ENCODE measurements around the gene RELN. TPM values are rescaled to one million over a fixed set of nuclear protein-coding genes. Genes with fewer than 3 reads are reported as not detected.

Gene RELN
- total and polyA plus RNA-seq, 2 donors (not counting 1 experiment from before 2014, with no cell fraction given): 0.33 to 31.8 TPM

GRCh38 chr7:103993551-103993950 lies 4.1 kb upstream of the RELN start:
- Histone ChIP-seq H4K20me1 (ENCODE audit: control insufficient read depth, extremely low read depth, insufficient read depth, low read length) (no peaks in the 10 kb centered on the region), H3K27ac (ENCODE audit: insufficient read depth, low read length) (no peak overlapping the region), H3K4me2 (ENCODE audit: extremely low read depth, insufficient read depth, low read length) (no peak overlapping the region), H2AFZ (ENCODE audit: low read length) (no peak overlapping the region), H3K4me3 (replicated peaks in 1 of 4; ENCODE audit: control extremely low read depth in 1 of 4, insufficient read depth in 1 of 4, low read depth in 3 of 4, low read length in 4 of 4) (no peak overlapping the region), H3K9ac (ENCODE audit: insufficient read depth, low read length) (no peak overlapping the region), H3K9me3 (ENCODE audit: control insufficient read depth, insufficient read depth, low read depth, low read length) (no peaks in the 10 kb centered on the region), H3K27me3 (ENCODE audit: control insufficient read depth, insufficient read depth, low read length) (peaks cover 11% of the 10 kb centered on the region), H3K36me3 (ENCODE audit: control insufficient read depth, insufficient read depth, low read length) (no peaks in the 10 kb centered on the region), H3K79me2 (ENCODE audit: control insufficient read depth, insufficient read depth, low read length) (no peaks in the 10 kb centered on the region), H3K4me1 (ENCODE audit: control insufficient read depth, extremely low read depth, insufficient read depth, low read length) (peaks cover 2% of the 10 kb centered on the region)
- TF ChIP-seq CTCF (conservative IDR thresholded peaks at IDR 0.05 in 1 of 2, IDR thresholded peaks at IDR 0.05 in 1 of 2; ENCODE audit: low read depth in 1 of 2, low read length in 2 of 2): no peak
- no peak for TF ChIP-seq EZH2 (IDR thresholded peaks at IDR 0.05; ENCODE audit: low read length, missing control alignments)
- no peak for DNase-seq (ENCODE audit: low read depth in 2 of 2)

GRCh38 chr7:103991406-103991805 lies 1.9 kb upstream of the RELN start:
- H3K4me1 ChIP-seq (ENCODE audit: control insufficient read depth, extremely low read depth, insufficient read depth, low read length): peaks cover 2% of the 10 kb centered on the region
- no peak overlapping the region for H2AFZ ChIP-seq (ENCODE audit: low read length)
- H3K27ac ChIP-seq (ENCODE audit: insufficient read depth, low read length): no peak overlapping the region
- no peak for DNase-seq (ENCODE audit: low read depth in 2 of 2)
- no peaks in the 10 kb centered on the region for H3K79me2 ChIP-seq (ENCODE audit: control insufficient read depth, insufficient read depth, low read length)
- no peak overlapping the region for H3K4me2 ChIP-seq (ENCODE audit: extremely low read depth, insufficient read depth, low read length)
- H3K36me3 ChIP-seq (ENCODE audit: control insufficient read depth, insufficient read depth, low read length): no peaks in the 10 kb centered on the region
- no peak overlapping the region for H3K9ac ChIP-seq (ENCODE audit: insufficient read depth, low read length)
- H3K27me3 ChIP-seq (ENCODE audit: control insufficient read depth, insufficient read depth, low read length): peaks cover 14% of the 10 kb centered on the region
- TF ChIP-seq CTCF (conservative IDR thresholded peaks at IDR 0.05 in 1 of 2, IDR thresholded peaks at IDR 0.05 in 1 of 2; ENCODE audit: low read depth in 1 of 2, low read length in 2 of 2) (no peak), EZH2 (IDR thresholded peaks at IDR 0.05; ENCODE audit: low read length, missing control alignments) (no peak)
- H3K9me3 ChIP-seq (ENCODE audit: control insufficient read depth, insufficient read depth, low read depth, low read length): no peaks in the 10 kb centered on the region
- H3K4me3 ChIP-seq (replicated peaks in 1 of 4; ENCODE audit: control extremely low read depth in 1 of 4, insufficient read depth in 1 of 4, low read depth in 3 of 4, low read length in 4 of 4): no peak overlapping the region
- H4K20me1 ChIP-seq (ENCODE audit: control insufficient read depth, extremely low read depth, insufficient read depth, low read length): no peaks in the 10 kb centered on the region

GRCh38 chr7:103990991-103991390 lies 1.5 kb upstream of the RELN start:
- Histone ChIP-seq H3K4me2 (ENCODE audit: extremely low read depth, insufficient read depth, low read length) (no peak overlapping the region), H3K9ac (ENCODE audit: insufficient read depth, low read length) (no peak overlapping the region), H3K79me2 (ENCODE audit: control insufficient read depth, insufficient read depth, low read length) (no peaks in the 10 kb centered on the region), H3K36me3 (ENCODE audit: control insufficient read depth, insufficient read depth, low read length) (no peaks in the 10 kb centered on the region), H2AFZ (ENCODE audit: low read length) (no peak overlapping the region), H3K4me1 (ENCODE audit: control insufficient read depth, extremely low read depth, insufficient read depth, low read length) (peaks cover 2% of the 10 kb centered on the region), H3K27me3 (ENCODE audit: control insufficient read depth, insufficient read depth, low read length) (peaks cover 14% of the 10 kb centered on the region), H3K9me3 (ENCODE audit: control insufficient read depth, insufficient read depth, low read depth, low read length) (no peaks in the 10 kb centered on the region), H4K20me1 (ENCODE audit: control insufficient read depth, extremely low read depth, insufficient read depth, low read length) (no peaks in the 10 kb centered on the region), H3K27ac (ENCODE audit: insufficient read depth, low read length) (no peak overlapping the region), H3K4me3 (replicated peaks in 1 of 4; ENCODE audit: control extremely low read depth in 1 of 4, insufficient read depth in 1 of 4, low read depth in 3 of 4, low read length in 4 of 4) (no peak overlapping the region)
- TF ChIP-seq EZH2 (IDR thresholded peaks at IDR 0.05; ENCODE audit: low read length, missing control alignments): no peak
- TF ChIP-seq CTCF (conservative IDR thresholded peaks at IDR 0.05 in 1 of 2, IDR thresholded peaks at IDR 0.05 in 1 of 2; ENCODE audit: low read depth in 1 of 2, low read length in 2 of 2): no peak
- no peak for DNase-seq (ENCODE audit: low read depth in 2 of 2)

Data from fibroblast of lung (primary cell).